ENCODE measurements around the gene CFAP54.
"Not testable (repeated sequence)": the region's sequence is repeated elsewhere in the genome, so short reads cannot be mapped to it uniquely, and the experiment has no call there.

The CFAP54 gene

GRCh38 chr12:96623155-96623554 is 133.8 kb downstream of the CFAP54 start:
- no peak for DNase-seq (ENCODE audit: low read depth in 2 of 3, low spot score in 1 of 3)

- no peak for DNase-seq (ENCODE audit: low read depth in 2 of 3, low spot score in 1 of 3)
These were observed 134.4 kb downstream of the CFAP54 start for GRCh38 chr12:96623656-96624217.

GRCh38 chr12:96635844-96636243 is 146.5 kb downstream of the CFAP54 start:
- DNase-seq (ENCODE audit: low read depth in 2 of 3, low spot score in 1 of 3): no peak

GRCh38 chr12:96636895-96637294 is 147.5 kb downstream of the CFAP54 start:
- no peak for DNase-seq (ENCODE audit: low read depth in 2 of 3, low spot score in 1 of 3)

GRCh38 chr12:96648923-96649322 is 159.5 kb downstream of the CFAP54 start:
- no peak for DNase-seq (ENCODE audit: low read depth in 2 of 3, low spot score in 1 of 3)

- no peak for DNase-seq (ENCODE audit: low read depth in 2 of 3, low spot score in 1 of 3)
These were observed 163.5 kb downstream of the CFAP54 start for GRCh38 chr12:96652870-96653269.

GRCh38 chr12:96658075-96658474 is 168.7 kb downstream of the CFAP54 start:
- DNase-seq (ENCODE audit: low read depth in 2 of 3, low spot score in 1 of 3): no peak

- DNase-seq (ENCODE audit: low read depth in 2 of 3, low spot score in 1 of 3): no peak
These were observed 180.4 kb downstream of the CFAP54 start for GRCh38 chr12:96669786-96670185.

GRCh38 chr12:96670334-96670899 is 181.0 kb downstream of the CFAP54 start:
- no peak for DNase-seq (ENCODE audit: low read depth in 2 of 3, low spot score in 1 of 3)

GRCh38 chr12:96675519-96675918 is 186.1 kb downstream of the CFAP54 start:
- DNase-seq (ENCODE audit: low read depth in 2 of 3, low spot score in 1 of 3): not testable (repeated sequence)

- no peak for DNase-seq (ENCODE audit: low read depth in 2 of 3, low spot score in 1 of 3)
These were observed 188.0 kb downstream of the CFAP54 start for GRCh38 chr12:96677363-96677762.

GRCh38 chr12:96687719-96688118 is 198.3 kb downstream of the CFAP54 start:
- DNase-seq (ENCODE audit: low read depth in 2 of 3, low spot score in 1 of 3): no peak

- DNase-seq (ENCODE audit: low read depth in 2 of 3, low spot score in 1 of 3): no peak
These were observed 209.1 kb downstream of the CFAP54 start for GRCh38 chr12:96698521-96698920.

- no peak for DNase-seq (ENCODE audit: low read depth in 2 of 3, low spot score in 1 of 3)
These were observed 209.6 kb downstream of the CFAP54 start for GRCh38 chr12:96698965-96699364.

- no peak for DNase-seq (ENCODE audit: low read depth in 2 of 3, low spot score in 1 of 3)
These were observed 212.5 kb downstream of the CFAP54 start for GRCh38 chr12:96701856-96702255.

GRCh38 chr12:96710127-96710745 is 220.9 kb downstream of the CFAP54 start:
- DNase-seq (ENCODE audit: low read depth in 2 of 3, low spot score in 1 of 3): no peak

GRCh38 chr12:96711364-96711763 is 222.0 kb downstream of the CFAP54 start:
- DNase-seq (ENCODE audit: low read depth in 2 of 3, low spot score in 1 of 3): no peak

GRCh38 chr12:96714199-96714598 is 224.8 kb downstream of the CFAP54 start:
- DNase-seq (ENCODE audit: low read depth in 2 of 3, low spot score in 1 of 3): no peak

- DNase-seq (ENCODE audit: low read depth in 2 of 3, low spot score in 1 of 3): peak in 1 of 3 donors; percentile 5
These were observed 230.4 kb downstream of the CFAP54 start for GRCh38 chr12:96719660-96720362.

GRCh38 chr12:96720363-96720705 is 231.0 kb downstream of the CFAP54 start:
- DNase-seq (ENCODE audit: low read depth in 2 of 3, low spot score in 1 of 3): peak in 1 of 3 donors; percentile 5

GRCh38 chr12:96729466-96729865 is 240.1 kb downstream of the CFAP54 start:
- not testable (repeated sequence) for DNase-seq (ENCODE audit: low read depth in 2 of 3, low spot score in 1 of 3)

- no peak for DNase-seq (ENCODE audit: low read depth in 2 of 3, low spot score in 1 of 3)
These were observed 240.5 kb downstream of the CFAP54 start for GRCh38 chr12:96729886-96730285.

Data from stimulated activated CD4-positive, alpha-beta T cell treated with anti-CD3 and anti-CD28 coated beads, Interleukin-12 subunit alpha, Interleukin-12 subunit beta, amount 100 ng/mL, for 48 hours (primary cell).